Nucleus accumbens (tissue), 56 donors: Measurements from ENCODE around the gene CEBPZ.
"Not testable (repeated sequence)": the region's sequence is repeated elsewhere in the genome, so short reads cannot be mapped to it uniquely, and the experiment has no call there.

Source experiments
- DNase-seq, 56 donors: peaks; one replicate each; lab custom pipeline; 2025; lab: John Stamatoyannopoulos, UW

CEBPZ gene

GRCh38 chr2:37225129-37225528 lies 6.3 kb downstream of the CEBPZ start:
- DNase-seq, result not testable (repeated sequence)

GRCh38 chr2:37224063-37224462 lies 7.3 kb downstream of the CEBPZ start:
- no peak for DNase-seq

- DNase-seq, result no peak
These were observed 8.3 kb downstream of the CEBPZ start for GRCh38 chr2:37223131-37223530.

- DNase-seq, result no peak
These were observed 12.3 kb downstream of the CEBPZ start for GRCh38 chr2:37219046-37219445.

- DNase-seq, result no peak
These were observed 16.1 kb downstream of the CEBPZ start for GRCh38 chr2:37215250-37215649.

- no peak for DNase-seq
These were observed 19.5 kb downstream of the CEBPZ start for GRCh38 chr2:37211939-37212338.

- DNase-seq, result no peak
These were observed 20.2 kb downstream of the CEBPZ start for GRCh38 chr2:37211212-37211611.

- not testable (repeated sequence) for DNase-seq
These were observed 24.6 kb downstream of the CEBPZ start for GRCh38 chr2:37206760-37207159.

GRCh38 chr2:37205689-37206341 lies 25.6 kb downstream of the CEBPZ start:
- no peak for DNase-seq

GRCh38 chr2:37205071-37205661 lies 26.2 kb downstream of the CEBPZ start:
- not testable (repeated sequence) for DNase-seq

GRCh38 chr2:37203708-37204107 lies 27.7 kb downstream of the CEBPZ start:
- no peak for DNase-seq

- DNase-seq, result no peak
These were observed 29.6 kb downstream of the CEBPZ start for GRCh38 chr2:37201766-37202165.

- DNase-seq, result no peak
These were observed 30.2 kb downstream of the CEBPZ start for GRCh38 chr2:37201208-37201607.

GRCh38 chr2:37198681-37199065 lies 32.7 kb downstream of the CEBPZ start:
- no peak for DNase-seq

- DNase-seq, result peak in 55 of 56 donors; percentile 35 to 89 (median 74)
These were observed 34.8 kb downstream of the CEBPZ start, which contains the start of gene CEBPZOS for GRCh38 chr2:37196320-37197195. Gene CEBPZOS, plus strand, starts transcription at chr2:37196496. Its CDS starts 3,209 bp downstream, at chr2:37199705.

- DNase-seq, result peak in 1 of 56 donors; percentile 18
These were observed 35.5 kb downstream of the CEBPZ start for GRCh38 chr2:37195862-37196319.

- DNase-seq, result no peak
These were observed 38.8 kb downstream of the CEBPZ start for GRCh38 chr2:37192551-37192950.

GRCh38 chr2:37191747-37192146 lies 39.6 kb downstream of the CEBPZ start:
- DNase-seq, result no peak

- no peak for DNase-seq
These were observed 40.1 kb downstream of the CEBPZ start for GRCh38 chr2:37191253-37191652.

GRCh38 chr2:37190290-37190689 lies 41.1 kb downstream of the CEBPZ start:
- no peak for DNase-seq

- DNase-seq, result peak in 3 of 56 donors; percentile 2 to 32 (median 6)
These were observed 41.8 kb downstream of the CEBPZ start for GRCh38 chr2:37189452-37190153.
